Stimulated activated CD4-positive, alpha-beta T cell treated with anti-CD3 and anti-CD28 coated beads, Interleukin-12 subunit alpha, Interleukin-12 subunit beta, amount 100 ng/mL, for 4 hours (primary cell): ENCODE results near the gene ZWILCH.
A peak's percentile ranks its signal among the peaks of the same experiment; 100 is the strongest.

Source experiments
- DNase-seq: peaks from one replicate; pipeline ENCODE4 v3.0.0-alpha.2; 2020

Gene ZWILCH

GRCh38 chr15:66558271-66558670 lies 53.1 kb downstream of the ZWILCH start:
- no peak for DNase-seq

GRCh38 chr15:66560856-66561525 lies 55.9 kb downstream of the ZWILCH start:
- no peak for DNase-seq

GRCh38 chr15:66563126-66563525 lies 58.0 kb downstream of the ZWILCH start:
- DNase-seq, result no peak

- no peak for DNase-seq
Measured at GRCh38 chr15:66563566-66564110, 58.5 kb downstream of the ZWILCH start.

GRCh38 chr15:66564136-66565041 lies 59.3 kb downstream of the ZWILCH start:
- no peak for DNase-seq

- DNase-seq, result no peak
Measured at GRCh38 chr15:66565141-66565641, 60.1 kb downstream of the ZWILCH start.

GRCh38 chr15:66565741-66566144 lies 60.6 kb downstream of the ZWILCH start, which contains the start of gene LCTL:
TSS of gene LCTL (minus strand) at chr15:66565998. CDS start at chr15:66565365, 633 bp downstream.
- no peak for DNase-seq

- DNase-seq, result peak; percentile 35
Measured at GRCh38 chr15:66566963-66567531, 61.9 kb downstream of the ZWILCH start.

GRCh38 chr15:66567897-66568296 lies 62.8 kb downstream of the ZWILCH start:
- no peak for DNase-seq

GRCh38 chr15:66569461-66570137 lies 64.5 kb downstream of the ZWILCH start:
- DNase-seq, result no peak

GRCh38 chr15:66570327-66570726 lies 65.2 kb downstream of the ZWILCH start:
- DNase-seq, result no peak

- DNase-seq, result no peak
Measured at GRCh38 chr15:66570842-66571478, 65.8 kb downstream of the ZWILCH start.

GRCh38 chr15:66572146-66572545 lies 67.0 kb downstream of the ZWILCH start:
- no peak for DNase-seq

GRCh38 chr15:66573348-66573718 lies 68.2 kb downstream of the ZWILCH start:
- no peak for DNase-seq

GRCh38 chr15:66573719-66574595 lies 68.8 kb downstream of the ZWILCH start:
- DNase-seq, result no peak

GRCh38 chr15:66574596-66574950 lies 69.4 kb downstream of the ZWILCH start:
- DNase-seq, result no peak

- DNase-seq, result no peak
Measured at GRCh38 chr15:66578286-66578875, 73.3 kb downstream of the ZWILCH start.

GRCh38 chr15:66580643-66581042 lies 75.5 kb downstream of the ZWILCH start:
- DNase-seq, result no peak

- no peak for DNase-seq
Measured at GRCh38 chr15:66581972-66582537, 76.9 kb downstream of the ZWILCH start.
